Upper lobe of left lung (tissue), 4 donors: ENCODE data around the gene TDRD7.

ENCODE experiments used
- POLR2A ChIP-seq, 4 donors: fragments of 450-650 bp; IDR thresholded peaks; one replicate each; pipeline ENCODE4 v1.5.1; 2016 to 2017; ENCODE audit warnings: antibody characterized with exemption in 4 of 4, mild to moderate bottlenecking in 2 of 4
- TF ChIP-seq, protein P1 (sequence below), 6 experiments: fragments of 450-650 bp in 4 of 6; fragments of 200-600 bp in 2 of 6; sonication (generic) in 2 of 6; IDR thresholded peaks; one replicate each; pipeline ENCODE4 v1.5.1; 2016 to 2019; ENCODE audit warnings: antibody characterized with exemption in 6 of 6

DNA sequence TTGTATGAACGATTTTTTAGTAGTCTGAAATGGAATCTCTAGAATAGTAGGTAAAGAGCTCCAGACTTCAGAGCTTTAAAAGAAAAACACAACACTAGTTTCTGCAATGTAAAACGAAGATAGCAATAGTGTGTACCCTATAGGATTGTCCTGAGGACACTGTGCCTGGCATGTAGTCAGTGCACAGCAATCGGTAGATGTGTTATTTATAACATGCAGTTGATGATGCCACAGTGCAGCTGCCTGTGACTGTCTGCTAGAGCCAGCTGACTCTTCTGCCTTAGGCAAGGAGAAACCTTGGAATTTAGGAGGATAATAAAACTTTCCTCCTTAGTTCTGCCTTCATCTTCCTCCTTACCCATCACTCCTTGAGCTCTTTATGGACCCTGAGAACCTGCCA, 61.8 kb downstream of the TDRD7 start:
- TF ChIP-seq, protein P1, sequence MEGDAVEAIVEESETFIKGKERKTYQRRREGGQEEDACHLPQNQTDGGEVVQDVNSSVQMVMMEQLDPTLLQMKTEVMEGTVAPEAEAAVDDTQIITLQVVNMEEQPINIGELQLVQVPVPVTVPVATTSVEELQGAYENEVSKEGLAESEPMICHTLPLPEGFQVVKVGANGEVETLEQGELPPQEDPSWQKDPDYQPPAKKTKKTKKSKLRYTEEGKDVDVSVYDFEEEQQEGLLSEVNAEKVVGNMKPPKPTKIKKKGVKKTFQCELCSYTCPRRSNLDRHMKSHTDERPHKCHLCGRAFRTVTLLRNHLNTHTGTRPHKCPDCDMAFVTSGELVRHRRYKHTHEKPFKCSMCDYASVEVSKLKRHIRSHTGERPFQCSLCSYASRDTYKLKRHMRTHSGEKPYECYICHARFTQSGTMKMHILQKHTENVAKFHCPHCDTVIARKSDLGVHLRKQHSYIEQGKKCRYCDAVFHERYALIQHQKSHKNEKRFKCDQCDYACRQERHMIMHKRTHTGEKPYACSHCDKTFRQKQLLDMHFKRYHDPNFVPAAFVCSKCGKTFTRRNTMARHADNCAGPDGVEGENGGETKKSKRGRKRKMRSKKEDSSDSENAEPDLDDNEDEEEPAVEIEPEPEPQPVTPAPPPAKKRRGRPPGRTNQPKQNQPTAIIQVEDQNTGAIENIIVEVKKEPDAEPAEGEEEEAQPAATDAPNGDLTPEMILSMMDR (IDR thresholded peaks at IDR 0.05): no peak
- TF ChIP-seq POLR2A (IDR thresholded peaks at IDR 0.05): no peak
